Measurements from ENCODE around the gene CRB2. TPM values are rescaled to one million over a fixed set of nuclear protein-coding genes. Genes with fewer than 3 reads are reported as not detected.
"Not testable (repeated sequence)": the region's sequence is repeated elsewhere in the genome, so short reads cannot be mapped to it uniquely, and the experiment has no call there.

The CRB2 gene
- total RNA-seq, 2 experiments from 2014 or later: not detected

DNA sequence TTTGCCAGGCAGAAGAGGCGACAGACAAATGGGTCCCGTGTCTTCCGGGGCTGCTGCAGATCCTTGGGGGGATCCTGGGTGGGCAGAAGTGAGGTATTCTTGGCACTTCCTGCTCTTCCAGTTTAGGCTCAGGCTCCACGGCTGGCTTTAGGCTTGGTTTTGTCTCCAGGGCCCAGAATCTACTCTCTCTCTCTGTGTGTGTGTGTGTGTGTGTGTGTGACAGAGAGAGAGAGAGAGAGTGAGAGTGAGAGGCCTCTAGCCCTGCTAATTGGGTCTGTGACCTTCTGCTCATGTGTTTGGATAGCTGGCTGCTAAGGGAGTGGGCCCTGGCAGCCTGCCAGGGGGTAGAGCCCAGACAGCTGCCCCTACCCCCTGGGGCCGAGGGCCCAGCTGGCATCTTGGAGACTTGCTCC lies 39.3 kb downstream of the CRB2 start:
- H3K36me3 Mint-ChIP-seq (ENCODE audit: low read depth): peaks cover 10% of the 10 kb centered on the region
- H3K4me3 ChIP-seq (ENCODE audit: low read length): no peak overlapping the region
- H3K4me1 Mint-ChIP-seq (ENCODE audit: low read depth): no peaks in the 10 kb centered on the region
- intact Hi-C loops (cut with DNase I, micrococcal nuclease): no loop called here
- no peak overlapping the region for H3K27ac ChIP-seq (ENCODE audit: low read depth in 1 of 2, low read length in 2 of 2)
- H3K4me1 ChIP-seq (ENCODE audit: insufficient read depth, low read length): no peaks in the 10 kb centered on the region
- DNase-seq (no peak), ATAC-seq (ENCODE audit: poor library complexity) (no peak)
- ChIA-PET POLR2A (interaction anchor here (0.7 kb wide), 1 partner anchor 288 kb away, joined by 3 read pairs; no protein-coding TSS in a partner anchor), CTCF (no interaction called here)
- H3K27ac Mint-ChIP-seq: no peak overlapping the region
- H3K9me3 ChIP-seq (ENCODE audit: control insufficient read depth in 1 of 2, insufficient read depth in 1 of 2, low read length in 2 of 2): peaks cover 0 to 15% of the 10 kb centered on the region in 2 experiments
- TF ChIP-seq, protein P1, sequence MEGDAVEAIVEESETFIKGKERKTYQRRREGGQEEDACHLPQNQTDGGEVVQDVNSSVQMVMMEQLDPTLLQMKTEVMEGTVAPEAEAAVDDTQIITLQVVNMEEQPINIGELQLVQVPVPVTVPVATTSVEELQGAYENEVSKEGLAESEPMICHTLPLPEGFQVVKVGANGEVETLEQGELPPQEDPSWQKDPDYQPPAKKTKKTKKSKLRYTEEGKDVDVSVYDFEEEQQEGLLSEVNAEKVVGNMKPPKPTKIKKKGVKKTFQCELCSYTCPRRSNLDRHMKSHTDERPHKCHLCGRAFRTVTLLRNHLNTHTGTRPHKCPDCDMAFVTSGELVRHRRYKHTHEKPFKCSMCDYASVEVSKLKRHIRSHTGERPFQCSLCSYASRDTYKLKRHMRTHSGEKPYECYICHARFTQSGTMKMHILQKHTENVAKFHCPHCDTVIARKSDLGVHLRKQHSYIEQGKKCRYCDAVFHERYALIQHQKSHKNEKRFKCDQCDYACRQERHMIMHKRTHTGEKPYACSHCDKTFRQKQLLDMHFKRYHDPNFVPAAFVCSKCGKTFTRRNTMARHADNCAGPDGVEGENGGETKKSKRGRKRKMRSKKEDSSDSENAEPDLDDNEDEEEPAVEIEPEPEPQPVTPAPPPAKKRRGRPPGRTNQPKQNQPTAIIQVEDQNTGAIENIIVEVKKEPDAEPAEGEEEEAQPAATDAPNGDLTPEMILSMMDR (IDR thresholded peaks at IDR 0.05): no peak
- H3K36me3 ChIP-seq (ENCODE audit: insufficient read depth, low read length): no peaks in the 10 kb centered on the region
- H3K27me3 ChIP-seq (ENCODE audit: control insufficient read depth in 1 of 2, insufficient read depth in 2 of 2, low read length in 2 of 2): no peaks in the 10 kb centered on the region
- H3K9me3 Mint-ChIP-seq: no peaks in the 10 kb centered on the region
- no peak overlapping the region for H3K4me3 Mint-ChIP-seq
- no peaks in the 10 kb centered on the region for H3K27me3 Mint-ChIP-seq

DNA sequence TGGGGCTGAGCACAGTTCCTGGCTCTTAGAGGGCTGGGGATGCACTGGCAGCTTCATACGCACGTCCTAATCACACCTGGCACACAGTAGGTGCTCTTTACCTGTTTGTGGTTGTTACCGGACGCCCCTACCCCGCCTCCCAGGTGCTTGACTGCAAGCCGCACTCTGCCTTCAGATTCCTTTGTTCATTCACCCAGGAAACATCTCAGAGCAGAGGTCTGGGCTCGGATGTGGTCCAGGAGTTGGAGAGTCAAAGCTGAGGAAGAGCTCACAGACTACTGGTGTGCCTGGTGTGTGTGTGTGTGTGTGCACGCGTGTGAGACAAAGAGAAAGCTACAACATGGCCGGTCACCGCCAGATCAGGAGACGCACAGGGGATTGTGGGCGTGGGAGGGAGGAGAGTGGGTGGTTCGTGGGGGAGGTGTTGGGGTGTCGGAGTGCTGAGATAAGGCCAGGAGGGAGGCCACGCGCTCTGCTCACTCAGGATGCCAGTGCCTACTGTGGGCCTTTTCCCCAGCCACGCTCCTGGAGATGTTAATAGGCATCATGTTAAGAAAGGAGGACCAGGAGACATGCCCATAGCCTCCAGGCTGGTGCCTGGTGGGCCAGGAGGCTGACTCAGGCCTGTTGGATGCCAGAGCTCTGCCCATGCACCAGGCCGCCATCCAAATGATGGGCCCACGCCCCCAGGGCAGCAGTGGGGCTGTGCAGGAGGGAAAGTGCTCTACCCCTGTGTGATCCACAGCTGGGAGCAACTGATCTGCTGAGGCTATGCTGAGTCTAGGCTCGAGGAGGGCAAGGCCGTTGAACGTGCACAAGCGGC lies 39.9 kb downstream of the CRB2 start:
- H3K36me3 Mint-ChIP-seq (ENCODE audit: low read depth): peaks cover 10% of the 10 kb centered on the region
- no peaks in the 10 kb centered on the region for H3K27me3 Mint-ChIP-seq
- Histone ChIP-seq H3K27me3 (ENCODE audit: control insufficient read depth in 1 of 2, insufficient read depth in 2 of 2, low read length in 2 of 2) (no peaks in the 10 kb centered on the region), H3K36me3 (ENCODE audit: insufficient read depth, low read length) (no peaks in the 10 kb centered on the region), H3K27ac (ENCODE audit: low read depth in 1 of 2, low read length in 2 of 2) (no peak overlapping the region), H3K9me3 (ENCODE audit: control insufficient read depth in 1 of 2, insufficient read depth in 1 of 2, low read length in 2 of 2) (peaks cover 0 to 15% of the 10 kb centered on the region in 2 experiments), H3K4me3 (ENCODE audit: low read length) (no peak overlapping the region), H3K4me1 (ENCODE audit: insufficient read depth, low read length) (no peaks in the 10 kb centered on the region)
- TF ChIP-seq, protein P1 (IDR thresholded peaks at IDR 0.05): no peak
- H3K9me3 Mint-ChIP-seq: no peaks in the 10 kb centered on the region
- intact Hi-C loops (cut with DNase I, micrococcal nuclease): no loop called here
- H3K4me1 Mint-ChIP-seq (ENCODE audit: low read depth): no peaks in the 10 kb centered on the region
- ChIA-PET CTCF (no interaction called here), POLR2A (no interaction called here)
- H3K27ac Mint-ChIP-seq: no peak overlapping the region
- ATAC-seq (ENCODE audit: poor library complexity): no peak
- H3K4me3 Mint-ChIP-seq: no peak overlapping the region
- DNase-seq: no peak

DNA sequence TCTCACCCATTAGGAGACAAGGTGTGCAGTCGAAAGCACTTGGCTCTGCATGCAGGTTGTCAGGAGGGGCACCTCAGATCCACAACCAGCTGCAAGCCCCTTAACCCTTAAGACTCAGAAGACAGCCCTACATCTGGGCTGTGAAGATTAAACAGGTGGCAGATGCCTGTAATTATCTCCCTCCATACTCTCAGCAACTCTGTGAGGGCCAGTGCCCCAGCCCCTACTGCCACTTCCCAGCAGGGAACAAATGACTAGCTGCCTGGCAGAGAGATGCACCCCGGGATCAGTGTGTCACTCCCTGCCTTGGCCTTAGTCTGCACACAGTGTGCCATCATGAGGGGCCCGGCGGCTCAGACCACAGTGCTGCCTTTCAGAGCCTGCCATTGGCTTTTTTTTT lies 42.0 kb downstream of the CRB2 start:
- Mint-ChIP-seq H3K27ac (no peak overlapping the region), H3K36me3 (ENCODE audit: low read depth) (peaks cover 19% of the 10 kb centered on the region), H3K4me3 (no peak overlapping the region), H3K4me1 (ENCODE audit: low read depth) (no peaks in the 10 kb centered on the region), H3K27me3 (no peaks in the 10 kb centered on the region), H3K9me3 (no peaks in the 10 kb centered on the region)
- intact Hi-C loops (cut with DNase I, micrococcal nuclease): no loop called here
- TF ChIP-seq, protein P1 (IDR thresholded peaks at IDR 0.05): no peak
- POLR2A ChIA-PET: no interaction called here
- no peak for ATAC-seq (ENCODE audit: poor library complexity)
- Histone ChIP-seq H3K4me3 (ENCODE audit: low read length) (no peak overlapping the region), H3K27ac (ENCODE audit: low read depth in 1 of 2, low read length in 2 of 2) (no peak overlapping the region), H3K9me3 (ENCODE audit: control insufficient read depth in 1 of 2, insufficient read depth in 1 of 2, low read length in 2 of 2) (peaks cover 0 to 15% of the 10 kb centered on the region in 2 experiments), H3K36me3 (ENCODE audit: insufficient read depth, low read length) (no peaks in the 10 kb centered on the region), H3K27me3 (ENCODE audit: control insufficient read depth in 1 of 2, insufficient read depth in 2 of 2, low read length in 2 of 2) (no peaks in the 10 kb centered on the region), H3K4me1 (ENCODE audit: insufficient read depth, low read length) (no peaks in the 10 kb centered on the region)
- no peak for DNase-seq
- CTCF ChIA-PET: no interaction called here

DNA sequence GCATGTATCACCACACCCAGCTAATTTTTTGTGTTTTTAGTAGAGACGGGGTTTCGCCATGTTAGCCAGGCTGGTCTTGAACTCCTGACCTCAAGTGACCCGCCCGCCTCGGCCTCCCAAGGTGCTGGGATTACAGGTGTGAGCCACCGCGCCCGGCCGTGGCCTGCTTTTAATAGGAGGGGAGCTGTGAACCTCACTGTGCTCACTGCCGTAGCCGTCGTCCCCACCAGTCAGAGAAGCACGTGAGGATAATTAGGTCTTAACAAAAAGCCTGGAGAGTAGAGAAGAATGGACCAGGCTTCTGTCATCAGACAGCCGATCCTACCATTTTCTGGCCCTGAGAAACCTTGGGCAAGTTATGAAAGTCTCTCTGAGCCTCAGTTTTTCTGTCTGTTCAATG lies 42.9 kb downstream of the CRB2 start:
- H3K4me3 Mint-ChIP-seq; H3K9me3 Mint-ChIP-seq; H3K4me1 ChIP-seq (ENCODE audit: insufficient read depth, low read length); POLR2A ChIA-PET; H3K36me3 ChIP-seq (ENCODE audit: insufficient read depth, low read length); H3K27me3 ChIP-seq (ENCODE audit: control insufficient read depth in 1 of 2, insufficient read depth in 2 of 2, low read length in 2 of 2); CTCF ChIA-PET; DNase-seq; intact Hi-C loops (cut with DNase I, micrococcal nuclease); H3K9me3 ChIP-seq (ENCODE audit: control insufficient read depth in 1 of 2, insufficient read depth in 1 of 2, low read length in 2 of 2); H3K27ac Mint-ChIP-seq; H3K27ac ChIP-seq (ENCODE audit: low read depth in 1 of 2, low read length in 2 of 2); ATAC-seq (ENCODE audit: poor library complexity); H3K4me1 Mint-ChIP-seq (ENCODE audit: low read depth); H3K27me3 Mint-ChIP-seq; H3K4me3 ChIP-seq (ENCODE audit: low read length): not testable (repeated sequence)
- H3K36me3 Mint-ChIP-seq (ENCODE audit: low read depth): peaks cover 19% of the 10 kb centered on the region
